HEK293T (cell line): ENCODE measurements around the gene GSTA5.
"Not testable (repeated sequence)": the region's sequence is repeated elsewhere in the genome, so short reads cannot be mapped to it uniquely, and the experiment has no call there.

Experiments used
- ELF4 ChIP-seq: fragments of 450-650 bp; IDR thresholded peaks from 2 replicates; pipeline ENCODE4 v1.6.1; 2017; ENCODE audit warnings: antibody characterized with exemption
- FOXK2 ChIP-seq: fragments of 450-650 bp; IDR thresholded peaks from 2 replicates; pipeline ENCODE4 v1.6.1; 2016; ENCODE audit warnings: mild to moderate bottlenecking
- HDGF ChIP-seq: fragments of 450-650 bp; IDR thresholded peaks from 2 replicates; pipeline ENCODE4 v1.6.1; 2017; ENCODE audit warnings: antibody characterized with exemption, borderline replicate concordance
- TF ChIP-seq, protein P1 (sequence below): fragments of 450-650 bp; IDR thresholded peaks from 2 replicates; pipeline ENCODE4 v1.6.1; 2016

DNA sequence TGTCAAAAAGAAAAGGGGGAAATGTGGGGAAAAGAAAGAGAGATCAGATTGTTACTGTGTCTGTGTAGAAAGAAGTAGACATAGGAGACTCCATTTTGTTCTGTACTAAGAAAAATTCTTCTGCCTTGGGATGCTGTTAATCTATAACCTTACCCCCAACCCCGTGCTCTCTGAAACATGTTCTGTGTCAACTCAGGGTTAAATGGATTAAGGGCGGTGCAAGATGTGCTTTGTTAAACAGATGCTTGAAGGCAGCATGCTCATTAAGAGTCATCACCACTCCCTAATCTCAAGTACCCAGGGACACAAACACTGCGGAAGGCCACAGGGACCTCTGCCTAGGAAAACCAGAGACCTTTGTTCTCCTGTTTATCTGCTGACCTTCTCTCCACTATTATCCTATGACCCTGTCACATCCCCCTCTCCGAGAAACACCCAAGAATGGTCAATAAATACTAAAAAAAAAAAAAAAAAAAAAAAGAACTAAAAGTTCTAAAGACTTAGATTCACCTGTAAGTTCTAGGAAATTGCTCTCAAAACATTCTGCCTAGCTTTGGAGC, 14.6 kb downstream of the GSTA5 start:
- TF ChIP-seq, protein P1, sequence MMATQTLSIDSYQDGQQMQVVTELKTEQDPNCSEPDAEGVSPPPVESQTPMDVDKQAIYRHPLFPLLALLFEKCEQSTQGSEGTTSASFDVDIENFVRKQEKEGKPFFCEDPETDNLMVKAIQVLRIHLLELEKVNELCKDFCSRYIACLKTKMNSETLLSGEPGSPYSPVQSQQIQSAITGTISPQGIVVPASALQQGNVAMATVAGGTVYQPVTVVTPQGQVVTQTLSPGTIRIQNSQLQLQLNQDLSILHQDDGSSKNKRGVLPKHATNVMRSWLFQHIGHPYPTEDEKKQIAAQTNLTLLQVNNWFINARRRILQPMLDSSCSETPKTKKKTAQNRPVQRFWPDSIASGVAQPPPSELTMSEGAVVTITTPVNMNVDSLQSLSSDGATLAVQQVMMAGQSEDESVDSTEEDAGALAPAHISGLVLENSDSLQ = not testable (repeated sequence)
- TF ChIP-seq ELF4, FOXK2, HDGF: not testable (repeated sequence)
